ACC112 (cell line): ENCODE measurements around the gene NEURL4.

Experiments
- H2AFZ ChIP-seq: fragments of 200-600 bp; sonication (generic); one replicate; pipeline ENCODE4 v1.6.0; 2017; ENCODE audit warnings: antibody characterized with exemption, low read length; ENCODE audit not compliant: unreplicated experiment
- H3K27ac ChIP-seq: fragments of 200-600 bp; sonication (generic); 2 replicates; pipeline ENCODE4 v1.5.1; 2014; ENCODE audit warnings: low read depth, mild to moderate bottlenecking, antibody characterized with exemption, low read length, moderate library complexity
- H3K27me3 ChIP-seq: fragments of 200-600 bp; sonication (generic); 2 replicates; pipeline ENCODE4 v1.6.1; 2014; ENCODE audit warnings: mild to moderate bottlenecking, antibody characterized with exemption, low read length, moderate library complexity, mixed read lengths; ENCODE audit not compliant: insufficient read depth
- H3K36me3 ChIP-seq: fragments of 200-600 bp; sonication (generic); 2 replicates; pipeline ENCODE4 v1.6.1; 2016; ENCODE audit warnings: mild to moderate bottlenecking, antibody characterized with exemption, low read length, moderate library complexity, mixed read lengths; ENCODE audit not compliant: insufficient read depth
- H3K4me1 ChIP-seq: fragments of 200-600 bp; sonication (generic); one replicate; pipeline ENCODE4 v1.6.1; 2016; ENCODE audit warnings: low read length, mixed read lengths; ENCODE audit not compliant: insufficient read depth, unreplicated experiment, control insufficient read depth
- H3K4me3 ChIP-seq: fragments of 200-600 bp; sonication (generic); 2 replicates; pipeline ENCODE4 v1.5.1; 2014; ENCODE audit warnings: mild to moderate bottlenecking, low read depth, low read length
- H3K79me2 ChIP-seq: fragments of 200-600 bp; sonication (generic); one replicate; pipeline ENCODE4 v1.6.0; 2016; ENCODE audit warnings: low read length; ENCODE audit not compliant: control insufficient read depth, unreplicated experiment, insufficient read depth

The NEURL4 gene

DNA sequence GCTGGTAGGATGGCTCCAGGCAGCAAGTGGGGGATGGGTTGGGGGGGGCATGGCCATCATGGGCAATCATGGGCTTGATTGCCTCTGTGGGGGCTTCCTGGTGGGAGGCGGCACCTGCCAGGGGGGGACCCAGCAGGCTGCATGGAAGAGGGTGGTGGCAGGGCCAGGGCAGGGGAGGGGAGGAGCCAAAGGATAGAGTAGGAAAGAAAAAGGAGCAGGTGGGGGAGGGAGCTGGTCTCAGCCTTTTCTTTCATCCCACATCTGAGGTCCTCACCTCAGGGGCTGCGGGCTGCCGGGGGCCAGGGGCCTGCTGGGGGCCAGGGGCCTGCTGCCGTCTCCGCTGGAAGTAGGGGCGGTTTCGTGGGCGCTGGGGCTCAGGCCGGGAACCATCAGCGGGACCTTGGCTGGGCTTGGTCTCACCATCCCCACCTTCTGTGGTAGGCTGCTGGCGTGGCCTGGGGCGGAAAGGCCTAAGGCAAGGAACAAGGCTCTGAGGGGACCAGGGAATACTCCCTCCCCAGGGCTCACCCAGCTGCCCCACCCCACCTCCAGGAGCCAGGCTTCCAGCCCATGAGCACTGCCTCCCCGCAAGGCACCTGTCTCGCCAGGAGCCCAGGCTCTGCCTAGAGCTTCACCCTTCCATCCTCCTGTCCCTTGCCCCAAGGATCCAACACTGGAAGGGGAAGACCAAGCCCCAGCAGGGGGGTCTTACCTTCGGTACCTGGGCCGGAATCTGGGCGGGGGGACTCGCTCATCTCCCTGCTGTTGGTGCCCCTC is 39.7 kb downstream of the NEURL4 start:
- H3K27ac ChIP-seq, result no peak overlapping the region
- no peaks in the 10 kb centered on the region for H3K4me1 ChIP-seq
- H3K27me3 ChIP-seq, result peaks cover 64% of the 10 kb centered on the region
- no peaks in the 10 kb centered on the region for H3K36me3 ChIP-seq
- H3K4me3 ChIP-seq, result no peak overlapping the region
- no peak overlapping the region for H2AFZ ChIP-seq
- no peaks in the 10 kb centered on the region for H3K79me2 ChIP-seq

DNA sequence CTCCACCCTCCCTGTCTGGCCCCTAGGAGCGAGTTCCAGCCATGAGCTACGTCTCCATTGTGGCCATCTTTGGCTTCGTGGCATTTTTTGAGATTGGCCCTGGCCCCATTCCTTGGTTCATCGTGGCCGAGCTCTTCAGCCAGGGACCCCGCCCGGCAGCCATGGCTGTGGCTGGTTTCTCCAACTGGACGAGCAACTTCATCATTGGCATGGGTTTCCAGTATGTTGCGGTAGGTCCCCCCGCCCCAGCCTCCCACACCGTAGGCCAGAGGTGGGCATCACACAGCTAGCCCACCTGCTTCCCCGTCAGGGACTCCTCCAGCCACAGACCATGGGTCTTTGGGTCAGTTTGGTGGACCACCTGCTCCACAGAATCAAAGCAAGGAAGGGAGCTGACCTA is 43.5 kb downstream of the NEURL4 start:
- no peaks in the 10 kb centered on the region for H3K79me2 ChIP-seq
- no peak overlapping the region for H3K4me3 ChIP-seq
- peaks cover 56% of the 10 kb centered on the region for H3K27me3 ChIP-seq
- no peak overlapping the region for H3K27ac ChIP-seq
- no peak overlapping the region for H2AFZ ChIP-seq
- no peaks in the 10 kb centered on the region for H3K36me3 ChIP-seq
- H3K4me1 ChIP-seq, result no peaks in the 10 kb centered on the region

DNA sequence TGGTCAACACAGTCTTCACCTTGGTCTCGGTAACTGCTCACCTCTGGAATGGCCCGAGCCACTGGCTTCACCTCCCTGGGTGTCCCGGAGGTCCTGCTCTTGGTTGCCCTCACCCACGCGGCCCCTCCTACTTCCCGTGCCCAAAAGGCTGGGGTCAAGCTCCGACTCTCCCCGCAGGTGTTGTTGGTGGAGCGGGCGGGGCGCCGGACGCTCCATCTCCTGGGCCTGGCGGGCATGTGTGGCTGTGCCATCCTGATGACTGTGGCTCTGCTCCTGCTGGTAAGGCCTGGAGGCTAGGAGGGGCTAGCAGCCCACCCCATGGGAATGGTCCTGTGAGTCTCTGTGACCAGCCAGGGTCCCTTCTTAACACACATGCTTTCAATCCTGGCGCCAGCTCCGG is 44.2 kb downstream of the NEURL4 start:
- no peaks in the 10 kb centered on the region for H3K4me1 ChIP-seq
- no peaks in the 10 kb centered on the region for H3K36me3 ChIP-seq
- no peak overlapping the region for H3K4me3 ChIP-seq
- no peak overlapping the region for H2AFZ ChIP-seq
- H3K27ac ChIP-seq, result no peak overlapping the region
- peaks cover 49% of the 10 kb centered on the region for H3K27me3 ChIP-seq
- no peaks in the 10 kb centered on the region for H3K79me2 ChIP-seq

DNA sequence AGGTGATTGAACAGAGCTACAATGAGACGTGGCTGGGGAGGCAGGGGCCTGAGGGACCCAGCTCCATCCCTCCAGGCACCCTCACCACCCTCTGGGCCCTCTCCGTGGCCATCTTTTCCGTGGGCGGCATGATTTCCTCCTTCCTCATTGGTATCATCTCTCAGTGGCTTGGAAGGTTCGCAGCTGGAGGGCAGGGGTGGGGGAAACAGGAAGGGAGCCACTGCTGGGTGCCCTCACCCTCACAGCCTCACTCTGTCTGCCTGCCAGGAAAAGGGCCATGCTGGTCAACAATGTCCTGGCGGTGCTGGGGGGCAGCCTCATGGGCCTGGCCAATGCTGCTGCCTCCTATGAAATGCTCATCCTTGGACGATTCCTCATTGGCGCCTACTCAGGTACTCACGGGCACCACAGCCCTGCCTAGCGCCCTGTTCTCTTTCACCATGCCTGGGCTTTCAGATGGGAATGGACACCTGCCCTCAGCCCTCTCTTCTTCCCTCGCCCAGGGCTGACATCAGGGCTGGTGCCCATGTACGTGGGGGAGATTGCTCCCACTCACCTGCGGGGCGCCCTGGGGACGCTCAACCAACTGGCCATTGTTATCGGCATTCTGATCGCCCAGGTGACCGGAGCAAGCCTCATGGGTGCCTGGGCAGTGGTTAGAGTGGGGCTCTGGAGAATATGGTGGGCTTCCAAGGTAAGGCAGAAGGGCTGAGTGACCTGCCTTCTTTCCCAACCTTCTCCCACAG is 45.5 kb downstream of the NEURL4 start:
- Histone ChIP-seq H3K4me3 (no peak overlapping the region), H3K27me3 (peaks cover 49% of the 10 kb centered on the region), H3K36me3 (no peaks in the 10 kb centered on the region), H3K4me1 (no peaks in the 10 kb centered on the region), H2AFZ (no peak overlapping the region), H3K79me2 (no peaks in the 10 kb centered on the region), H3K27ac (no peak overlapping the region)

DNA sequence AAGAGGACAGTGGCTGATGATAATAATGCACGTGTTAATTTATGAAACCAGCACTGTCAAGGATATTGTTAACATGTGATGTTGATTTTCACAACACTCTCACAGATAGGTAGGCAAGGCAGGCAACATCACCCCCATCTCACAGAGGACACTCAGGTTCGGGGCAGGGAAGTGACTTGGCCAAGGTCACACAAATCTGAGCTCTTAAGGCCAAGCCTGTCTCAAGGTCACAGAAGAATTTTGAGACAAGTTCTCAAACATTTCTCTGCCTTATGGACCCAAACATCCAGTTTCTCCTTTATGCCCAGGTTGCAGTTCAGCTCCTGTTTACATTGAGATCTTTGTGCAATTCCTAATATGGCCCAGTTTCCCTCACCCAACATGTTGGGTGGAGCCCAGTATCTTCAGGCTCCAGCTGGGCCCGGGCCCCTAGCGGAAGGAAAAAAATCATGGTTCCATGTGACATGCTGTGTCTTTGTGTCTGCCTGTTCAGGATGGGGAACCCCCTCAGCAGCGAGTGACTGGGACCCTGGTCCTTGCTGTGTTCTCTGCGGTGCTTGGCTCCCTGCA is 46.3 kb downstream of the NEURL4 start:
- Histone ChIP-seq H3K4me3 (no peak overlapping the region), H3K4me1 (no peaks in the 10 kb centered on the region), H3K36me3 (no peaks in the 10 kb centered on the region), H3K27ac (no peak overlapping the region), H3K79me2 (no peaks in the 10 kb centered on the region), H2AFZ (no peak overlapping the region), H3K27me3 (peaks cover 42% of the 10 kb centered on the region)

DNA sequence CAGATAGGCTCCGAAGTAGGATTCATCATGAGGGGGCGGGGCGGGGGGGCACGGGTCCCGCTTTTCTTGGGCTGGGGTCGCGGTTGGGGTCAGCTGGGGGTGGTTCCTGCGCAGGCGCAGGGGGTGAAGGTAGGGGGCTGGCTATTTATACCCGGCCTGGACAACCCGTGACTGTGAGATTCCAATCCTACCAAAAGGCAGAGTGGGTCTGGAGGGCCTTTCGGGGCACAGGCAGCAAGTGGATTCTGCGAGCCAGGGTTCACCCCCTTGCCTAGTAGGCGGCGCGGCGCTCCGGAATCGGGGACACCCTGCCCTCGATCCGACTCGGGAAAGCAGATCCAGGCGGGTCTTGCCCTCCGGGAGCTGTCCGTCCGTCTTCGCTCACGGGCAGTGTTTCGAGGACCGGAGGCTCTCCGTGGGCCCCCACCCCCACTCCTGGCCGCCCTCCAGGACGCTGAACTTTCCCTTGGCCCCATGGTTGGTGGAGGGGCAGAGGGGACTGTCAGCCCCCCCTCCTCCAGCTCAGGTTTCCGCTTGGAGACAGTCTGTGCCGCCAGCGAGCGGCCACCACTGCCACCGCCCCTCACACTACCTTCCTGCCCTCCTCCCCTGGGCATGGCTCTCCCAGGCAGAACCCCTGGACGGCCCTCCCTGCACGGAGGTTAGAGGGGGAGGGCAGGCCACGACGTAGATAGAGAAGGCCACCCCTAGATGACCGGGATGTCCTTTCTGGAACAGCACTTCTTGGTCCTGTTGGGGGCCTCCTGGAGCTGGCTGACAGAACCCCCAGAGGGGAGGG is 47.0 kb downstream of the NEURL4 start:
- peak overlapping the region; percentile 75 for H3K4me3 ChIP-seq
- H3K36me3 ChIP-seq, result no peaks in the 10 kb centered on the region
- no peaks in the 10 kb centered on the region for H3K4me1 ChIP-seq
- no peak overlapping the region for H3K27ac ChIP-seq
- H3K79me2 ChIP-seq, result no peaks in the 10 kb centered on the region
- H2AFZ ChIP-seq, result no peak overlapping the region
- peaks cover 36% of the 10 kb centered on the region for H3K27me3 ChIP-seq

DNA sequence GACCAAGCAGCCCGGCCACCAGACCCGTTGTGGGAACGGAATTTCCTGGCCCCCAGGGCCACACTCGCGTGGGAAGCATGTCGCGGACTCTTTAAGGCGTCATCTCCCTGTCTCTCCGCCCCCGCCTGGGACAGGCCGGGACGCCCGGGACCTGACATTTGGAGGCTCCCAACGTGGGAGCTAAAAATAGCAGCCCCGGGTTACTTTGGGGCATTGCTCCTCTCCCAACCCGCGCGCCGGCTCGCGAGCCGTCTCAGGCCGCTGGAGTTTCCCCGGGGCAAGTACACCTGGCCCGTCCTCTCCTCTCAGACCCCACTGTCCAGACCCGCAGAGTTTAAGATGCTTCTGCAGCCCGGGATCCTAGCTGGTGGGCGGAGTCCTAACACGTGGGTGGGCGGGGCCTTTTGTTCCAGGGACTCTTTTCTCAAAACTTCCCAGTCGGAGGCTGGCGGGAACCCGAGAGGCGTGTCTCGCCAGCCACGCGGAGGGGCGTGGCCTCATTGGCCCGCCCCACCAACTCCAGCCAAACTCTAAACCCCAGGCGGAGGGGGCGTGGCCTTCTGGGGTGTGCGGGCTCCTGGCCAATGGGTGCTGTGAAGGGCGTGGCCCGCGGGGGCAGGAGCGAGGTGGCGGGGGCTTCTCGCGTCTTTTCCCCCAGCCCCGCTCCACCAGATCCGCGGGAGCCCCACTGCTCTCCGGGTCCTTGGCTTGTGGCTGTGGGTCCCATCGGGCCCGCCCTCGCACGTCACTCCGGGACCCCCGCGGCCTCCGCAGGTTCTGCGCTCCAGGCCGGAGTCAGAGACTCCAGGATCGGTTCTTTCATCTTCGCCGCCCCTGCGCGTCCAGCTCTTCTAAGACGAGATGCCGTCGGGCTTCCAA is 47.8 kb downstream of the NEURL4 start, which contains the start of gene SLC2A4:
SLC2A4 (plus strand) TSS at position 645 of the 879 bp plus-strand sequence; CDS start at position 862, 217 bp downstream.
- Histone ChIP-seq H3K4me1 (no peaks in the 10 kb centered on the region), H2AFZ (peak within 1 kb of the TSS; percentile 40), H3K27me3 (peaks cover 31% of the 10 kb centered on the region), H3K36me3 (no peaks in the 10 kb centered on the region), H3K79me2 (no peaks in the 10 kb centered on the region), H3K27ac (peak within 1 kb of the TSS; percentile 53; the same call in 1 of the 2 replicates), H3K4me3 (peak within 1 kb of the TSS; percentile 75)

DNA sequence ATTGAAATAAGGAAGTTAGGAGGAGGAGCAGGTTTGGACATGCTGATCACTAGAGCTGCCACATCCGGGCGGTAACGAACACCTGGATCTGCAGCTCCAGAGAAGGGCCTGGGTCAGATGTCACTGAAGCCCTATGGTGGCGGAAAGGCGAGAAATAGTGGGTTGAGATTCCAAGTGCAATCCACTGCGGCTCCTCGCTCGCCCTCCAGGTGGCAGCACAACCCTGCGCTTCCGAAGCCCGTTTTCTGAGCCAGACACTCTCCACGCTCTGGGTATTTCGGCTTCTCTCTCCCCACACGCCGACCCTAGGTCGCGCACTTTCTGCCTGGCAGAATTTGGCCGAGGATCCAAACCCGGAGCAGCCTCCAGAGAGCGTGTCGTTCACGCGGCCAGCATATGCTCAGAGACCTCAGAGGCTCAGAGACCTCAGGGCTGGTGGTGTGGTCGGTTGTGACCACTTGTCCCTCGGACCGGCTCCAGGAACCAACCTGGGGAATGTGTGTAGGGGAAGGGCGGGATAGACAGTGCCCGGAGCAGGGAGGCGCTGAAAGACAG is 48.5 kb downstream of the NEURL4 start:
- peak overlapping the region; percentile 75 for H3K4me3 ChIP-seq
- no peaks in the 10 kb centered on the region for H3K36me3 ChIP-seq
- H3K27me3 ChIP-seq, result peaks cover 25% of the 10 kb centered on the region
- H3K79me2 ChIP-seq, result no peaks in the 10 kb centered on the region
- H2AFZ ChIP-seq, result peak overlapping the region; percentile 40
- peak overlapping the region; percentile 53; the same call in 1 of the 2 replicates for H3K27ac ChIP-seq
- no peaks in the 10 kb centered on the region for H3K4me1 ChIP-seq

DNA sequence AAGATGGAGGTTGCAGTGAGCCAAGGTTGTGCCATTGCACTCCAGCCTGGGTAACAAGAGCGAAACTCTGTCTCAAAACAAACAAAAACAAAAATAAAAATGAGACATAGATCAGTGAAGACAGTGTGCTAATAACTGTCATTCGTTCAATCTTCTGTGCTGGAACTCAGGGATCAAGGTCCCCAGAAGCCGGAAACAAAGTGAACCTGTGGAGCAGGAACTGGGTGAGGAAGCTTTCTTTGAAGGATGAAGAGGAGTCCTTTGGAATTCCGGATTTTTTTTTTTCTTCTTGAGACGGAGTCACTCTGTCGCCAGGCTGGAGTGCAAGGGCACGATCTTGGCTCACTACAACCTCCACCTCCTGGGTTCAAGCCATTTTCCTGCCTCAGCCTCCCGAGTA is 49.7 kb downstream of the NEURL4 start:
- peaks cover 25% of the 10 kb centered on the region for H3K27me3 ChIP-seq
- no peak overlapping the region for H2AFZ ChIP-seq

More for the DNA sequence above, 49.7 kb downstream of the NEURL4 start:
- Histone ChIP-seq H3K79me2 (no peaks in the 10 kb centered on the region), H3K4me3 (no peak overlapping the region), H3K4me1 (no peaks in the 10 kb centered on the region), H3K36me3 (no peaks in the 10 kb centered on the region), H3K27ac (no peak overlapping the region)
